H1 (cell line): ENCODE data around the gene KDM2A. TPM values are rescaled to one million over a fixed set of nuclear protein-coding genes. Genes with fewer than 3 reads are reported as not detected.

ENCODE experiments used
- CTCF ChIA-PET: fragments of 300-600 bp; sonication (Branson Sonifier 250); formaldehyde crosslinking; loops from one replicate; lab custom pipeline; 2021; ENCODE audit not compliant: partially characterized antibody; lab: Charles Lee
- POLR2A ChIA-PET: fragments of 300-600 bp; sonication (Branson Sonifier 250); formaldehyde crosslinking; loops from one replicate; lab custom pipeline; 2021; ENCODE audit warnings: inconsistent platforms; ENCODE audit not compliant: partially characterized antibody; lab: Charles Lee
- DNase-seq, 2 experiments: peaks; one replicate each; pipeline versions ENCODE4 v3.0.0 to v3.0.0-alpha.2; 2010 to 2022; ENCODE audit warnings: low spot score in 2 of 2, low read depth in 1 of 2, mixed read lengths in 1 of 2
- FAIRE-seq: peaks from 2 replicates; lab custom pipeline; 2011; peaks lifted over from hg19 to GRCh38; lab: Jason Lieb, UNC
- H2AFZ ChIP-seq: 2 replicates; pipeline ENCODE4 v1.8.1; 2012; ENCODE audit warnings: low read length, inconsistent platforms
- H2AK5ac ChIP-seq: 2 replicates; pipeline ENCODE4 v1.6.1; 2013; ENCODE audit warnings: low read depth, low read length
- H2BK120ac ChIP-seq: replicated peaks from 2 replicates; pipeline ENCODE3; 2013; ENCODE audit warnings: low read depth, low read length, inconsistent platforms
- H2BK12ac ChIP-seq: 2 replicates; pipeline ENCODE4 v1.6.1; 2013; ENCODE audit warnings: low read depth, low read length
- H2BK15ac ChIP-seq: 2 replicates; pipeline ENCODE4 v1.6.1; 2013; ENCODE audit warnings: low read length
- H2BK20ac ChIP-seq: 2 replicates; pipeline ENCODE4 v1.6.1; 2013; ENCODE audit warnings: low read length
- H2BK5ac ChIP-seq: 2 replicates; pipeline ENCODE4 v1.6.1; 2013; ENCODE audit warnings: low read depth, low read length
- H3K14ac ChIP-seq: 2 replicates; pipeline ENCODE4 v1.6.1; 2013; ENCODE audit warnings: inconsistent platforms; ENCODE audit not compliant: insufficient read length
- H3K18ac ChIP-seq: 2 replicates; pipeline ENCODE4 v1.6.1; 2013; ENCODE audit warnings: low read length; ENCODE audit errors: extremely low read depth
- H3K23ac ChIP-seq: 2 replicates; pipeline ENCODE4 v1.6.1; 2013; ENCODE audit warnings: inconsistent platforms; ENCODE audit not compliant: insufficient read length
- H3K23me2 ChIP-seq: 2 replicates; pipeline ENCODE4 v1.6.1; 2013; ENCODE audit warnings: low read depth, low read length
- H3K27ac ChIP-seq: 2 replicates; pipeline ENCODE4 v1.6.1; 2011; ENCODE audit warnings: low read depth, low read length, inconsistent platforms
- H3K27me3 ChIP-seq, 4 experiments: replicated peaks in 1 of 4; 1 replicate in 1 of 4; 2 replicates in 3 of 4; pipeline versions ENCODE4 v1.6.1 to v1.8.1; 2011 to 2013; ENCODE audit warnings: low read length in 3 of 4, mild to moderate bottlenecking in 3 of 4, inconsistent platforms in 2 of 4, mixed read lengths in 2 of 4, moderate library complexity in 1 of 4; ENCODE audit not compliant: control insufficient read depth in 3 of 4, insufficient read depth in 3 of 4; ENCODE audit errors: extremely low read depth in 1 of 4
- H3K36me3 ChIP-seq, 4 experiments: 2 replicates each; pipeline versions ENCODE4 v1.6.1 to v1.8.1; 2011 to 2013; ENCODE audit warnings: mild to moderate bottlenecking in 4 of 4, low read length in 3 of 4, moderate library complexity in 2 of 4, control low read depth in 1 of 4, inconsistent platforms in 1 of 4; ENCODE audit not compliant: insufficient read depth in 4 of 4, control insufficient read depth in 2 of 4
- H3K4ac ChIP-seq: replicated peaks from 2 replicates; pipeline ENCODE3; 2013; ENCODE audit warnings: low read length, low read depth, mixed read lengths, inconsistent platforms; ENCODE audit not compliant: insufficient read length
- H3K4me1 ChIP-seq, 4 experiments: replicated peaks in 1 of 4; 1 replicate in 1 of 4; 2 replicates in 3 of 4; pipeline versions ENCODE4 v1.6.1 to v1.8.1; 2011 to 2013; ENCODE audit warnings: low read length in 3 of 4, inconsistent platforms in 2 of 4, mixed read lengths in 1 of 4; ENCODE audit not compliant: insufficient read depth in 4 of 4, control insufficient read depth in 3 of 4
- H3K4me2 ChIP-seq, 2 experiments: 2 replicates each; pipeline versions ENCODE4 v1.6.1 to v1.8.1; 2011 to 2013; ENCODE audit warnings: low read depth in 2 of 2, low read length in 2 of 2, control low read depth in 1 of 2, inconsistent platforms in 1 of 2, mild to moderate bottlenecking in 1 of 2; ENCODE audit not compliant: insufficient read depth in 1 of 2
- H3K4me3 ChIP-seq, 4 experiments: fragments of 200-600, 300-600 bp in 1 of 4; sonication (generic), shearing (Covaris generic), sonication (Bioruptor Twin) in 1 of 4; 2 replicates each; pipeline versions ENCODE4 v1.5.1 to v1.8.1; 2011 to 2016; ENCODE audit warnings: low read length in 4 of 4, low read depth in 3 of 4, control low read depth in 2 of 4, inconsistent platforms in 2 of 4, mild to moderate bottlenecking in 2 of 4, mixed read lengths in 1 of 4, moderate library complexity in 1 of 4; ENCODE audit not compliant: insufficient read depth in 2 of 4; ENCODE audit errors: extremely low read depth in 1 of 4
- H3K56ac ChIP-seq: replicated peaks from 2 replicates; pipeline ENCODE3; 2013; ENCODE audit warnings: low read depth, mild to moderate bottlenecking, mixed read lengths, low read length, inconsistent platforms; ENCODE audit not compliant: insufficient read length
- H3K79me1 ChIP-seq: 2 replicates; pipeline ENCODE4 v1.6.1; 2013; ENCODE audit warnings: low read depth, low read length, control low read depth
- H3K79me2 ChIP-seq, 2 experiments: 2 replicates each; pipeline versions ENCODE4 v1.6.1 to v1.8.1; 2012 to 2013; ENCODE audit warnings: low read length in 2 of 2, mild to moderate bottlenecking in 2 of 2, inconsistent platforms in 1 of 2; ENCODE audit not compliant: insufficient read depth in 2 of 2, control insufficient read depth in 1 of 2
- H3K9ac ChIP-seq, 4 experiments: replicated peaks in 1 of 4; 1 replicate in 1 of 4; 2 replicates in 3 of 4; pipeline versions ENCODE4 v1.6.1 to v1.8.1; 2011 to 2013; ENCODE audit warnings: low read depth in 3 of 4, low read length in 3 of 4, control low read depth in 2 of 4, mild to moderate bottlenecking in 2 of 4, moderate library complexity in 2 of 4, inconsistent platforms in 1 of 4; ENCODE audit errors: extremely low read depth in 1 of 4
- H3K9me3 ChIP-seq, 2 experiments: 2 replicates each; pipeline versions ENCODE4 v1.6.1 to v1.8.1; 2012 to 2013; ENCODE audit warnings: mild to moderate bottlenecking in 2 of 2, moderate library complexity in 2 of 2, control low read depth in 1 of 2, inconsistent platforms in 1 of 2, low read depth in 1 of 2, low read length in 1 of 2, mixed read lengths in 1 of 2; ENCODE audit not compliant: insufficient read depth in 2 of 2
- H4K20me1 ChIP-seq, 2 experiments: replicated peaks in 1 of 2; 2 replicates each; pipeline versions ENCODE3 to v1.8.1; 2011 to 2013; ENCODE audit warnings: inconsistent platforms in 2 of 2, low read length in 2 of 2, mild to moderate bottlenecking in 1 of 2; ENCODE audit not compliant: insufficient read depth in 2 of 2, control insufficient read depth in 1 of 2
- H4K5ac ChIP-seq: 2 replicates; pipeline ENCODE4 v1.6.1; 2013; ENCODE audit warnings: low read length, low read depth, mixed read lengths, inconsistent platforms; ENCODE audit not compliant: insufficient read length
- H4K8ac ChIP-seq: 2 replicates; pipeline ENCODE4 v1.8.0; 2013; ENCODE audit warnings: mild to moderate bottlenecking, moderate library complexity, low read length, inconsistent platforms; ENCODE audit not compliant: insufficient read depth; ENCODE audit errors: extremely low read depth
- H4K91ac ChIP-seq: replicated peaks from 2 replicates; pipeline ENCODE3; 2013; ENCODE audit warnings: low read length, mixed read lengths, inconsistent platforms; ENCODE audit not compliant: insufficient read length
- CBX5 ChIP-seq: fragments of 300-800, 300-1000 bp; sonication (generic); IDR thresholded peaks from 2 replicates; pipeline ENCODE4 v1.7.1; 2016; ENCODE audit warnings: antibody characterized with exemption, low read length, low read depth
- POLR2AphosphoS5 ChIP-seq: IDR thresholded peaks from 2 replicates; pipeline ENCODE4 v1.6.1; 2011; ENCODE audit warnings: low read depth, low read length
- WGBS, 2 experiments: shearing (Covaris generic) in 1 of 2; methylation state at CpG; one replicate each; pipeline versions ENCODE4 v1.1.6 to v1.1.7; 2013 to 2015; ENCODE audit warnings: low lambda C conversion rate in 2 of 2, mixed read lengths in 2 of 2, inconsistent platforms in 1 of 2, low coverage in 1 of 2, missing lambda C conversion rate in 1 of 2; ENCODE audit not compliant: insufficient replicate concordance in 2 of 2, insufficient coverage in 1 of 2, insufficient read length in 1 of 2; ENCODE audit errors: extremely low coverage in 1 of 2, missing lambda C conversion rate in 1 of 2; 5-methylcytosine and 5-hydroxymethylcytosine counted together
- polyA plus RNA-seq, 7 experiments: library from polyadenylated mRNA; depleted of rRNA in 3 of 7; stranded (reverse) in 5 of 7; unstranded in 2 of 7; fragments of >200 nt in 5 of 7; fragments of 200-250 nt in 2 of 7; gene quantifications; 1 replicate in 5 of 7; 2 replicates in 1 of 7; 4 replicates in 1 of 7; pipeline versions ENCODE4 v1.2.1 to v1.2.3, GENCODE V29; 2011 to 2013; ENCODE audit warnings: missing spikeins in 2 of 7, mixed read lengths in 2 of 7
- total RNA-seq: library from RNA; stranded (reverse); fragmentation: NEBNext Ultra II Directional; extraction: Animal tissue kit (Norgen Biotek cat#: 25700); gene quantifications from 2 replicates; pipeline ENCODE4 v1.2.1, GENCODE V29; 2021

Gene KDM2A
- total and polyA plus RNA-seq, 2 of the 8 experiments (the other 6 are each of a cell fraction or from before 2014, with no cell fraction given), result 55.4 to 66.2 TPM

GRCh38 chr11:67255864-67256263 lies 136.8 kb downstream of the KDM2A start:
- Histone ChIP-seq H3K27me3 (no peaks in the 10 kb centered on the region; a peak in 1 of 7 replicates), H2BK5ac (no peak overlapping the region; the same call in 1 of the 2 replicates), H2BK12ac (no peak overlapping the region), H3K79me2 (no peaks in the 10 kb centered on the region), H3K4me3 (no peak overlapping the region), H3K27ac (no peak overlapping the region), H3K79me1 (peaks cover 2% of the 10 kb centered on the region; the same call in 1 of the 2 replicates), H3K4me1 (no peaks in the 10 kb centered on the region), H2AFZ (no peak overlapping the region), H3K14ac (no peak overlapping the region), H4K8ac (no peak overlapping the region), H2BK120ac (no peak overlapping the region)
- 92% methylated on average over 6 of the region's 8 CpGs; no CpG with 5 or more reads in 1 of the 2 experiments for WGBS, 2 experiments
- no peak for TF ChIP-seq CBX5
- TF ChIP-seq POLR2AphosphoS5, result peak; percentile 20; the same call in 1 of the 2 replicates
- TF ChIP-seq, all 59 proteins: peak for 1
- Histone ChIP-seq H2BK20ac (no peak overlapping the region), H3K36me3 (peaks cover 43 to 59% (median 56%) of the 10 kb centered on the region in 4 experiments), H2BK15ac (no peak overlapping the region), H3K23ac (no peak overlapping the region), H3K9ac (no peak overlapping the region), H3K4me2 (no peak overlapping the region), H3K18ac (no peak overlapping the region), H3K9me3 (no peaks in the 10 kb centered on the region), H4K91ac (no peak overlapping the region), H4K20me1 (peaks cover 0 to 12% of the 10 kb centered on the region in 2 experiments), H3K56ac (no peak overlapping the region), H2AK5ac (no peak overlapping the region), H4K5ac (no peak overlapping the region), H3K4ac (no peak overlapping the region), H3K23me2 (no peaks in the 10 kb centered on the region)
- ChIA-PET CTCF (interaction anchor here (1.0 to 1.2 kb wide), 2 partner anchors 10 to 125 kb away, joined by 4 read pairs; no protein-coding TSS in a partner anchor), POLR2A (interaction anchor here (0.5 to 1.4 kb wide), 3 partner anchors 16 to 145 kb away, joined by 3 read pairs; no protein-coding TSS in a partner anchor)
- no peak for DNase-seq
- FAIRE-seq, result no peak
